HG03520 (cell line): ENCODE data around the gene RPL15.

Experiments
- ATAC-seq: cut with Tn5 transposase; IDR thresholded peaks from one replicate; pipeline ENCODE4 v1.9.1; 2021; ENCODE audit warnings: mild to moderate bottlenecking, moderate library complexity; ENCODE audit not compliant: unreplicated experiment

The RPL15 gene

DNA sequence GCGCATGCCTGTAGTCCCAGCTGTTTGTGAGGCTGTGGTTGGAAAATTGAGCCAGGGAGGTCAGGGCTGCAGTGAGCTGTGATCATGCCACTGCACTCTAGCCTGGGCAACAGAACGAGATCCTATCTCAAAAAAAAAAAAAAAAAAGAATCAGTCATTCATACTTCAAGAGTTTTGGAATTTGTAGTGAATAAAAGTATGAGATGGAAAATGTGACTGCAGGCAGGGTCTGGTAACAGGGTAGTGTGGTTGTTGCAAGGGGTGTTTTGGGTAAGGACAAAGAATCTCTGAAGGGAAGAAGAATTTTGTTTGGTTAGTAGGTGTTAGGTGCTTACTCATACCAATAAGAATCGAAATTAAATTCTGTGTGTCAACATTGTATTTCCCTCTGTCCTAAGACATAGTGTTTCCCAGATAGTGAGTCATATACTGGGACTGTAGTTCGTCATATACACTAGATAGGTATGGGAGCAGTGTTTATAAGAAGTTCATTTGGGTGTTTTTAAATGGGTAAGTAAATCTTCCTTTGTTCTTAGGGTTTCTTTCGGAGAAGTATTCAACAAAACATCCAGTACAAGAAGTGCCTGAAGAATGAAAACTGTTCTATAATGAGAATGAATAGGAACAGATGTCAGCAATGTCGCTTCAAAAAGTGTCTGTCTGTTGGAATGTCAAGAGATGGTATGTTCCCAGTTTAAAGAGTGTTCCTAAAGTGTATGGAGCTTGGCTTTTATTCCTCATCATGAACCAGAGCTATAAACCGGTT lies 42.4 kb downstream of the RPL15 start:
- no peak for ATAC-seq

DNA sequence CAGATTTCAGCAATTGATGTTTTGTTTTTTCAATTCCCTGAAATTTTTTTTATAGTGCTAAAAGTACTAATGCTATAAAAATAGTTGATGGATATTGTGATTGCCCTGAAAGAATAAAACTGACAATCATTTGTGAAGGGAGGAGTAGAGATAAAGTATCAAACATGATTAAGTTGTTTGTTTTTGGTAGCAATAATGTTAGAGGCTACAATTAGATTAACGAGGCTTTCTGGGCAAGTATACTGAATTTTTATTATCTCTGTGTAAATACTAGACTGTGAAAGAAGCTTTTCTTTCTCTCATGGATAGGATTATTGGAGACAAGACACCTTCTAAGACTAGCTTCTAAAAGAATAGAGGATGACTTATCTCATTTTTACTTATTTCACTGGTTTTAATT lies 43.7 kb downstream of the RPL15 start:
- no peak for ATAC-seq

DNA sequence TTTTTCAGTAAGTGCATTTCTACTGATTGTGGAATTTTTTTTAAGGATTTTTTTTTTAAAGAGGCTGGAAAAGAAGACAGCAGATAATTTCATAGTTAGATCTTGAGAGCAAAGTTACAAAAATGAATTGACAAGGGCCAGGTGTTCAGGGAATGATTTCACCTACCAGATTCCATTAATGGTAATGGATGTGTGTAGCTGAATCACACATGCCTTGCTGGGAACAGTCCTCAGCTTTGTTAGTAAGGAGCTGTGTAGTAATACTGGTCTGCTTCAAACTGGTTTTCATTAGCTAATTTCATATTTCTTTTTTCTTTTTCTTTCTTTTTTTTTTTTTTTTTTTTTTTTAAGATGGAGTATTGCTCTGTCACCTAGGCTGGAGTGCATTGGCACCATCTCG lies 44.1 kb downstream of the RPL15 start:
- ATAC-seq: no peak

DNA sequence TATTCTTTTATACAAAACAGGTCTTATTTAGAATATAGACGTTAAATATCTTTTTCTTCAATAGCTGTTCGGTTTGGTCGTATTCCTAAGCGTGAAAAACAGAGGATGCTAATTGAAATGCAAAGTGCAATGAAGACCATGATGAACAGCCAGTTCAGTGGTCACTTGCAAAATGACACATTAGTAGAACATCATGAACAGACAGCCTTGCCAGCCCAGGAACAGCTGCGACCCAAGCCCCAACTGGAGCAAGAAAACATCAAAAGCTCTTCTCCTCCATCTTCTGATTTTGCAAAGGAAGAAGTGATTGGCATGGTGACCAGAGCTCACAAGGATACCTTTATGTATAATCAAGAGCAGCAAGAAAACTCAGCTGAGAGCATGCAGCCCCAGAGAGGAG lies 45.0 kb downstream of the RPL15 start:
- ATAC-seq: no peak

DNA sequence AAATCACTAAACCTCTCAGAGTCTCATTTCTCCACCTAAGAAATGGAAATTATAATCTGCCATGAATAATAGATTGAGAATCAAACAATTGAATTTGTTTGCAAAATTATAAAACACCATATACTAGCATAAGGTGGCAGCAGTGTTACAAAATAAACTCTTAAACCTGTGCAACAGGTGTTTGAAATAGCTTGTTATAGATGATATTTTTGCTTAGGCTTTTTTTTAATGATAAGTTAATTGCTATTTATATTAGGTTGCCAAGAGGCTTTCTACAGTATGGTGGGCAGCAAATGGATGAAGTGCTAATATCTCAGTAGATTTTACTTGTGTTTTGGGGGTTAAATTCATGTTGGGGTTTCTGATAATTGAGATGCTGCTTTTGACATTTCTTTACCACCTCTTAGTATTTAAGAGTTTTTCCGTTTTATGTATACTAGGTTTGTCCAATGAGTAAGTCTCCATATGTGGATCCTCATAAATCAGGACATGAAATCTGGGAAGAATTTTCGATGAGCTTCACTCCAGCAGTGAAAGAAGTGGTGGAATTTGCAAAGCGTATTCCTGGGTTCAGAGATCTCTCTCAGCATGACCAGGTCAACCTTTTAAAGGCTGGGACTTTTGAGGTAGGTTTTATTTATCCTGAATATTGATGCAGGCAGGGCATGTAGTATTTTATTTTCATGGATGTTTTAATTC lies 47.8 kb downstream of the RPL15 start:
- no peak for ATAC-seq

DNA sequence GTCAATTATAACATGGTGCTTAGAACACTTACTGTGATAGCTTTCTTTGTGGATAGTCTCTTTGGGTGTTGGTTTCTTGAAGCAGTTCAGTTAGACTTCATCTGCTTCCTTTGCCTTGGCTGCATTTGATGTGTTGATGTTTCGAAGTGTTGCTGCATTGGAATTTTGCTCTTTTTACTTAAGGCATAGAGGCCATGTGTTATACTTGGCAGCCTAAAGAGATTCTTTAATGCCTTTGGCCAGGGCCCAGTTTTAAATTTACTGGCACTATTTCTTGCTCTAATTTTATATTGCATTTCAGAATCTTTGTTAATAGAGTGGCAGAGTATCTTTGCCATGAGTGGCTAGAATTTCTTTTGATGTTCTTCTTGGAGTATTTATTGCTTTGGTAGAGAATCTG lies 49.4 kb downstream of the RPL15 start:
- no peak for ATAC-seq

DNA sequence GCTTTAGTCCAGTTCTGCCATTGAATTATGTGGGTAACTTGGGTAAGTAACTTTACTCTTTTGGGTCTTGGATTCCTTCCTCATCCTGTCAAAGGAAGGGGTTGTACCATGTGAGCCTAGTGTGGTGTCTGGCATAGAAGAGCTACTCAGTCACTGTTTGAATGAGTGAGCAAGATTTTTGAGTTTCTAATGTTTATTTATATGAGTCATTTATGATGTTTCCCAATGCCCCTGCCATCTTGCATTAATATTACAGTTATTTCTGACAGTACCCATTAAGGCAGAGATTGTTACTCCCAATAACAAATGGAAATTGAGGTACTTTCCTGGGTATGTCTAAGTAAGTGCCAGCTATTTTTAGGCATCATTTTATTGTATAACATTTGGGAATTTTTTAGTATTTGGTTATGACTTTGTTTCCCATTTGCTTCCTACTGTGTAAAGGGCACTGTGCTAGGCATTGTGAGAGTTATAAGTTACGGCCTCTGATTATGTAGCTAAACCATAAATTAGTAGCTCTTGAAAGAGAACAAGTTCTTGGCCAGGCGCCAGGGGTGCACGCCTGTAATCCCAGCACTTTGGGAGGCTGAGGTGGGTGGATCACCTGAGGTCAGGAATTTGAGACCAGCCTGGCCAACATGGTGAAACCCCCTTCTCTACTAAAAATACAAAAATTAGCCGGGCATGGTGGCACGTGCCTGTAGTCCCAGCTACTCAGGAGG lies 51.7 kb downstream of the RPL15 start:
- ATAC-seq: no peak

DNA sequence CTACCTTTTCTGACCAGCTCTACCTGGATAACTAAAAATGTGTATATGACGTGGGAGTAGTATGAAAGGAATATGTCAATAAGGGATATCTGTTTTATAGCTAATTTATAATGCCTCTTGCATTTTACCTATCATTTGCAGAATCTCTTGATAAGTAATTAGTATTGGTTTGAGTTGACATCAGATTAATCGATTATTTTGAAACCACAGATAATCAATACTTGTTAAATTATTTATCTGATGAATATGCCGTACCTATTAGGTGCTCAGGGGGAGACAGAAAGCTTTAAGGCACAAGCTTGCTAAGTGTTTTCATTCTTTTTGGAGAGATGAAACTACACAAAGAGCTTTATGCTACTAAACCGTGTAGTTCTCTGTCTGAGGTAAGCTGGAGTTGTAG lies 52.5 kb downstream of the RPL15 start:
- ATAC-seq: no peak
